ENCODE results near the gene COA8. TPM values are rescaled to one million over a fixed set of nuclear protein-coding genes. Genes with fewer than 3 reads are reported as not detected.

The COA8 gene
- polyA plus RNA-seq, 1 of the 3 experiments (the other 2 are of a cell fraction) = 25.2 TPM

DNA sequence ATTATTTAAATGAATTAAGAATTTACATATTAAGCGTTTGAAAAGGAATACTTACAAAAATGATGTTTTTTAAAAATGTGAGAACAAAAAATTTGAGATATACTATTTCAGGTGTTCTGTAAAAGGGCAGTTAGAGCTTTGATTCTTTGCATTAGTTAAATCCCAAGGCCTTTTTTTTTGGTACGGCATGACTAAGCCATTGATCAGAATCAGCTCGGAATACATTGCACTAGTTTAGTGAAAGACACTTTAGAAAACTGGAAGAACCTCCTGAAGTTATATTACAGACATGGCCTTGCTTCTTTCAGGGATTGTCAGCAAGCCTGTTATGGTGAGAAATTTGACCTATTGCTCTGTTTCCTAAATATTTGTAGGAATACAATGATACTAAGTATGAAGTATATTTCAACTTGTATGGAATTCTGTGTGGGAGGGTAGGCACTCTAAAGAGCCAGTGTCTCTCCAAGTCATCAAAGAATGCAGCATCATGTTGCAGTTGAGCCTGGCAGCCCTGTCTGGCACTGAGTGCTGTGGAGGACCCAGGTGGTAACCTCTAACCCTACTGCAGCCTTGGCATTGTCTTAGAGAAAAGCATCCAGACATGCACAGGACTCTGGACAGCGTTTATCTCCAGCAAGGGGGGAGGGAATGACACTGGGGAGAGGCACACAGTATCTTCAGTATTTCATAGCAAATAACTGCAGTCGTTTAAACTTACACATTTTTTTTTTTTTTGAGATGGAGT lies 67.8 kb downstream of the COA8 start:
- peak overlapping the region; percentile 88 for H3K9ac ChIP-seq
- H3K36me3 ChIP-seq (replicated peaks in 1 of 2; ENCODE audit: control insufficient read depth in 1 of 2, insufficient read depth in 2 of 2, low read length in 1 of 2) = peaks cover 0 to 20% of the 10 kb centered on the region in 2 experiments
- ChIA-PET CTCF (interaction anchor here (1.3 kb wide), 2 partner anchors 10 to 56 kb away, joined by 4 read pairs; no protein-coding TSS in a partner anchor), POLR2A (interaction anchor here (0.6 kb wide), 1 partner anchor 14 kb away, joined by 3 read pairs; no protein-coding TSS in a partner anchor)
- 13% methylated on average over 5 of the region's 5 CpGs for WGBS (ENCODE audit: low lambda C conversion rate)
- peak overlapping the region; percentile 80 for H3K4me2 ChIP-seq
- H3K4me1 ChIP-seq (ENCODE audit: control insufficient read depth in 1 of 2, insufficient read depth in 2 of 2, low read depth in 1 of 2, low read length in 1 of 2) = peaks cover 13% of the 10 kb centered on the region in 2 experiments
- H4K20me1 ChIP-seq (ENCODE audit: insufficient read depth) = peaks cover 57% of the 10 kb centered on the region
- DNase-seq = no peak
- no peaks in the 10 kb centered on the region for H3K27me3 ChIP-seq (ENCODE audit: insufficient read depth)
- H3K79me2 ChIP-seq (ENCODE audit: insufficient read depth) = peaks cover 70% of the 10 kb centered on the region
- H3K27ac ChIP-seq (ENCODE audit: low read depth in 2 of 2, low read length in 1 of 2) = peak overlapping the region in 1 of 2 experiments; percentile 93; a peak in 3 of 4 replicates
- no peaks in the 10 kb centered on the region for H3K9me2 ChIP-seq
- TF ChIP-seq, protein P1, sequence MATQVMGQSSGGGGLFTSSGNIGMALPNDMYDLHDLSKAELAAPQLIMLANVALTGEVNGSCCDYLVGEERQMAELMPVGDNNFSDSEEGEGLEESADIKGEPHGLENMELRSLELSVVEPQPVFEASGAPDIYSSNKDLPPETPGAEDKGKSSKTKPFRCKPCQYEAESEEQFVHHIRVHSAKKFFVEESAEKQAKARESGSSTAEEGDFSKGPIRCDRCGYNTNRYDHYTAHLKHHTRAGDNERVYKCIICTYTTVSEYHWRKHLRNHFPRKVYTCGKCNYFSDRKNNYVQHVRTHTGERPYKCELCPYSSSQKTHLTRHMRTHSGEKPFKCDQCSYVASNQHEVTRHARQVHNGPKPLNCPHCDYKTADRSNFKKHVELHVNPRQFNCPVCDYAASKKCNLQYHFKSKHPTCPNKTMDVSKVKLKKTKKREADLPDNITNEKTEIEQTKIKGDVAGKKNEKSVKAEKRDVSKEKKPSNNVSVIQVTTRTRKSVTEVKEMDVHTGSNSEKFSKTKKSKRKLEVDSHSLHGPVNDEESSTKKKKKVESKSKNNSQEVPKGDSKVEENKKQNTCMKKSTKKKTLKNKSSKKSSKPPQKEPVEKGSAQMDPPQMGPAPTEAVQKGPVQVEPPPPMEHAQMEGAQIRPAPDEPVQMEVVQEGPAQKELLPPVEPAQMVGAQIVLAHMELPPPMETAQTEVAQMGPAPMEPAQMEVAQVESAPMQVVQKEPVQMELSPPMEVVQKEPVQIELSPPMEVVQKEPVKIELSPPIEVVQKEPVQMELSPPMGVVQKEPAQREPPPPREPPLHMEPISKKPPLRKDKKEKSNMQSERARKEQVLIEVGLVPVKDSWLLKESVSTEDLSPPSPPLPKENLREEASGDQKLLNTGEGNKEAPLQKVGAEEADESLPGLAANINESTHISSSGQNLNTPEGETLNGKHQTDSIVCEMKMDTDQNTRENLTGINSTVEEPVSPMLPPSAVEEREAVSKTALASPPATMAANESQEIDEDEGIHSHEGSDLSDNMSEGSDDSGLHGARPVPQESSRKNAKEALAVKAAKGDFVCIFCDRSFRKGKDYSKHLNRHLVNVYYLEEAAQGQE (IDR thresholded peaks at IDR 0.05; ENCODE audit: low read depth, low read length) = peak; percentile 84
- 0 out of 2 replicates have a peak, but pooled peaks have one; percentile 18 for TF ChIP-seq MXI1 (IDR thresholded peaks at IDR 0.05; ENCODE audit: low read depth, low read length)
- no peak for TF ChIP-seq ELF1 (IDR thresholded peaks at IDR 0.05)
- TF ChIP-seq FOSL2 (IDR thresholded peaks at IDR 0.05; ENCODE audit: borderline replicate concordance, low read depth) = 0 out of 2 replicates have a peak, but pooled peaks have one; percentile 12
- TF ChIP-seq SIN3A (IDR thresholded peaks at IDR 0.05; ENCODE audit: borderline replicate concordance, low read depth, low read length) = no peak
- TF ChIP-seq, protein P2, sequence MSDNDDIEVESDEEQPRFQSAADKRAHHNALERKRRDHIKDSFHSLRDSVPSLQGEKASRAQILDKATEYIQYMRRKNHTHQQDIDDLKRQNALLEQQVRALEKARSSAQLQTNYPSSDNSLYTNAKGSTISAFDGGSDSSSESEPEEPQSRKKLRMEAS (IDR thresholded peaks at IDR 0.05; ENCODE audit: low read depth) = no peak
- peaks cover 20% of the 10 kb centered on the region for H3F3A ChIP-seq (replicated peaks; ENCODE audit: insufficient read depth)
- peak overlapping the region; percentile 72 to 76 for H3K4me3 ChIP-seq (ENCODE audit: low read depth in 2 of 2, low read length in 1 of 2)
- no peaks in the 10 kb centered on the region for H3K9me3 ChIP-seq
- no peak overlapping the region for H2AFZ ChIP-seq (ENCODE audit: low read depth)

DNA sequence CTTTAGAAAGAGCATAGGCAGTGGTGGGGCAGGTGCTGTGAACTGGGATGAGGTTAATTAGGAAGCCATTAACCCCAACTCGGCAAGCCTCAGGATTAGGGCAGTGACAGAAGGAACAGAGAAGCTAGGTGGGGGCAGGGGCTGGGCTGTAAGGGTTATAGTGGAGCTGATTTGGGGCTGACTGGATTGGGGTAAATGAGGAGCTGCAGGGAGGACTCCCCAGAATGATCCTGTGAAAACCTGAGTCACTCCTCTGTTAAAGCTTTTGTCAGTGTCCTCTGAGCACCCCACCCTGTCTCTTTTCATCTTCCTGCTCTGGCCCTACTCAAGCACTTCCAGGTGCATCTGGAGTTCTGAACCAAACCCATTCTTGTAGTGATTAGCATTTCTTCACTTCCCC lies 70.6 kb downstream of the COA8 start:
- Histone ChIP-seq H3K79me2 (ENCODE audit: insufficient read depth) (peaks cover 98% of the 10 kb centered on the region), H3K9me2 (no peaks in the 10 kb centered on the region), H3K36me3 (replicated peaks in 1 of 2; ENCODE audit: control insufficient read depth in 1 of 2, insufficient read depth in 2 of 2, low read length in 1 of 2) (peaks cover 0 to 46% of the 10 kb centered on the region in 2 experiments), H3K4me3 (ENCODE audit: low read depth in 2 of 2, low read length in 1 of 2) (no peak overlapping the region), H2AFZ (ENCODE audit: low read depth) (no peak overlapping the region), H3K9ac (no peak overlapping the region), H3K4me1 (ENCODE audit: control insufficient read depth in 1 of 2, insufficient read depth in 2 of 2, low read depth in 1 of 2, low read length in 1 of 2) (peaks cover 5 to 6% of the 10 kb centered on the region in 2 experiments), H3F3A (replicated peaks; ENCODE audit: insufficient read depth) (peaks cover 28% of the 10 kb centered on the region), H3K9me3 (no peaks in the 10 kb centered on the region), H3K27me3 (ENCODE audit: insufficient read depth) (no peaks in the 10 kb centered on the region), H3K4me2 (0 out of 2 replicates have a peak overlapping the region, but pooled peaks have one; percentile 19), H4K20me1 (ENCODE audit: insufficient read depth) (peaks cover 86% of the 10 kb centered on the region), H3K27ac (ENCODE audit: low read depth in 2 of 2, low read length in 1 of 2) (no peak overlapping the region)
- POLR2A ChIA-PET = no interaction called here
- TF ChIP-seq YY1 (IDR thresholded peaks at IDR 0.05; ENCODE audit: low read depth) (no peak), JUND (IDR thresholded peaks at IDR 0.05) (no peak), SMC3 (IDR thresholded peaks at IDR 0.05; ENCODE audit: low read depth, low read length) (no peak), FOXJ3 (CRISPR knock-in tag; IDR thresholded peaks at IDR 0.05) (no peak), MEF2A (IDR thresholded peaks at IDR 0.05; ENCODE audit: borderline replicate concordance, low read depth) (no peak), RCOR1 (IDR thresholded peaks at IDR 0.05; ENCODE audit: low read length) (no peak), FOXM1 (IDR thresholded peaks at IDR 0.05; ENCODE audit: low read depth) (no peak)
- TF ChIP-seq, protein P3, sequence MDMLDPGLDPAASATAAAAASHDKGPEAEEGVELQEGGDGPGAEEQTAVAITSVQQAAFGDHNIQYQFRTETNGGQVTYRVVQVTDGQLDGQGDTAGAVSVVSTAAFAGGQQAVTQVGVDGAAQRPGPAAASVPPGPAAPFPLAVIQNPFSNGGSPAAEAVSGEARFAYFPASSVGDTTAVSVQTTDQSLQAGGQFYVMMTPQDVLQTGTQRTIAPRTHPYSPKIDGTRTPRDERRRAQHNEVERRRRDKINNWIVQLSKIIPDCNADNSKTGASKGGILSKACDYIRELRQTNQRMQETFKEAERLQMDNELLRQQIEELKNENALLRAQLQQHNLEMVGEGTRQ (IDR thresholded peaks at IDR 0.05; ENCODE audit: borderline replicate concordance, low read depth, low read length) = no peak
- TF ChIP-seq, protein P2 (IDR thresholded peaks at IDR 0.05; ENCODE audit: low read depth) = no peak
- DNase-seq = no peak
- CTCF ChIA-PET = no interaction called here
- WGBS (ENCODE audit: low lambda C conversion rate) = 78% methylated on average over 1 of the region's 1 CpG
